Esophagus muscularis mucosa (tissue), 4 donors: ENCODE results near the gene CITED2. TPM values are rescaled to one million over a fixed set of nuclear protein-coding genes. Genes with fewer than 3 reads are reported as not detected.

Source experiments
- DNase-seq: peaks from one replicate; pipeline ENCODE4 v3.0.0-alpha.2; 2017; ENCODE audit errors: extremely low spot score
- H3K27ac ChIP-seq, 4 donors: fragments of 200-600 bp; sonication (generic); replicated peaks in 1 of 4; 1 replicate in 3 of 4; 2 replicates in 1 of 4; pipeline ENCODE4 v1.5.1; 2016 to 2019; ENCODE audit warnings: mild to moderate bottlenecking in 1 of 4
- H3K27me3 ChIP-seq, 4 donors: fragments of 200-600 bp; sonication (generic); one replicate each; pipeline versions ENCODE4 v1.5.1 to v1.6.0; 2016 to 2019
- H3K36me3 ChIP-seq, 4 donors: fragments of 200-600 bp; sonication (generic); one replicate each; pipeline ENCODE4 v1.5.1; 2016 to 2019
- H3K4me1 ChIP-seq, 4 donors: fragments of 200-600 bp; sonication (generic); one replicate each; pipeline ENCODE4 v1.5.1; 2016 to 2019
- H3K4me3 ChIP-seq, 4 donors: fragments of 200-600 bp; sonication (generic); 1 replicate in 2 of 4; 2 replicates in 2 of 4; pipeline ENCODE4 v1.5.1; 2016 to 2019; ENCODE audit warnings: mild to moderate bottlenecking in 4 of 4, moderate library complexity in 1 of 4
- H3K9me3 ChIP-seq, 4 donors: fragments of 200-600 bp; sonication (generic); 1 replicate in 3 of 4; 2 replicates in 1 of 4; pipeline ENCODE4 v1.5.1; 2016 to 2019
- CTCF ChIP-seq, 3 experiments: fragments of 200-600 bp in 2 of 3; fragments of 450-650 bp in 1 of 3; sonication (generic) in 2 of 3; IDR thresholded peaks; one replicate each; pipeline ENCODE4 v1.5.1; 2017 to 2019; ENCODE audit warnings: antibody characterized with exemption in 3 of 3, mild to moderate bottlenecking in 2 of 3, moderate library complexity in 1 of 3
- EP300 ChIP-seq: sonication (generic); formaldehyde crosslinking; IDR thresholded peaks from one replicate; pipeline ENCODE4 v1.6.1; 2017; ENCODE audit warnings: antibody characterized with exemption
- POLR2A ChIP-seq: fragments of 450-650 bp; IDR thresholded peaks from one replicate; pipeline ENCODE4 v1.6.1; 2017; ENCODE audit warnings: antibody characterized with exemption, moderate library complexity, mild to moderate bottlenecking, low read depth
- POLR2AphosphoS5 ChIP-seq, 2 donors: sonication (generic); formaldehyde crosslinking; IDR thresholded peaks; one replicate each; pipeline ENCODE4 v1.6.1; 2017; ENCODE audit warnings: antibody characterized with exemption in 2 of 2
- WGBS: methylation state at CpG from one replicate; pipeline ENCODE4 v1.1.5; 2018; 5-methylcytosine and 5-hydroxymethylcytosine counted together
- intact Hi-C: fragments of 100-400 bp; cut with DNase I; formaldehyde crosslinking; loops from one replicate; pipeline ENCODE4 v1.15.1; 2023
- total RNA-seq, 4 donors: library from RNA; depleted of rRNA; stranded (reverse); fragments of >200 nt; gene quantifications; one replicate each; pipeline versions ENCODE4 v1.1.0 to v1.2.1, GENCODE V29; 2016

The CITED2 gene
- total RNA-seq, 4 donors from 2014 or later = 144 to 844 (median 324) TPM

GRCh38 chr6:139407718-139408222, 33.3 kb upstream of the CITED2 start:
- H3K36me3 ChIP-seq = no peaks in the 10 kb centered on the region
- peak; percentile 26 for DNase-seq
- H3K4me3 ChIP-seq = no peak overlapping the region
- intact Hi-C loops = no loop called here
- H3K27ac ChIP-seq = peak overlapping the region in 2 of 4 donors; percentile 21 to 26
- 44% methylated on average over 4 of the region's 4 CpGs for WGBS
- no peaks in the 10 kb centered on the region for H3K9me3 ChIP-seq
- H3K4me1 ChIP-seq = peaks cover 0 to 24% (median 9%) of the 10 kb centered on the region in 4 donors
- TF ChIP-seq EP300 = no peak
- TF ChIP-seq CTCF (IDR thresholded peaks at IDR 0.05) = no peak
- TF ChIP-seq POLR2A = no peak
- no peak for TF ChIP-seq POLR2AphosphoS5 (IDR thresholded peaks at IDR 0.05)
- no peaks in the 10 kb centered on the region for H3K27me3 ChIP-seq

GRCh38 chr6:139406577-139407343, 32.3 kb upstream of the CITED2 start:
- WGBS = 79% methylated on average over 4 of the region's 4 CpGs

DNA sequence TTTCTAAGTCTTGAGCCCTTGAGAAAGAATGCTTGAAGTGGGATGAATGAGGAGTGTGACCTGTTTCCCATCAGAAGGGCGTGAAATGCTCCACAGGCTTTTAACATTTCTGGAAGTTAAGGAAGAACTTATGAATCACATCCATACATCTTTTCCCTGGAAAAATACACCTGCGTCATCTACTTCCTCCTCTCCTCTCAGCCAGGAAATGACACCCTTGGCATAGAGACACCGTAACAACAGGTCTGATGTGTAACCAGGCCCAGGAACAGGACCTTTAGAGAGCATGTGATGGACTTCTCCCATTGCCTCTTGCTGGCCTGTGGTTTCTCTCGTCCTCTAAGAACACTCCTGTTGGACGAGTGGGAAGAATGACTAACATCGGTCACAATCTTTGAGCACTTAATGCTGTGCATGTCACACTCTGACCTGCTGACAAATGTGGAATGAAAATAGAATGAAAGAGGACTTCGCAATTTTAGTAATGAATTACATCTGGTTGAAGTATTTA, 28.5 kb upstream of the CITED2 start:
- DNase-seq = peak; percentile 91
- Histone ChIP-seq H3K27ac (peak overlapping the region; percentile 19 to 65 (median 29)), H3K4me1 (peaks cover 0 to 12% (median 2%) of the 10 kb centered on the region in 4 donors), H3K4me3 (no peak overlapping the region), H3K9me3 (no peaks in the 10 kb centered on the region), H3K27me3 (no peaks in the 10 kb centered on the region), H3K36me3 (no peaks in the 10 kb centered on the region)
- intact Hi-C loops = no loop called here
- peak; percentile 37 to 62 for TF ChIP-seq POLR2AphosphoS5 (IDR thresholded peaks at IDR 0.05)
- no peak for TF ChIP-seq EP300
- TF ChIP-seq POLR2A = no peak
- TF ChIP-seq CTCF (IDR thresholded peaks at IDR 0.05) = no peak
- WGBS = 70% methylated on average over 7 of the region's 7 CpGs

More at GRCh38 chr6:139406577-139407343, 32.3 kb upstream of the CITED2 start:
- Histone ChIP-seq H3K4me1 (peaks cover 0 to 27% (median 9%) of the 10 kb centered on the region in 4 donors), H3K27ac (peak overlapping the region in 1 of 4 donors; percentile 8), H3K9me3 (no peaks in the 10 kb centered on the region), H3K36me3 (no peaks in the 10 kb centered on the region), H3K27me3 (no peaks in the 10 kb centered on the region), H3K4me3 (no peak overlapping the region)
- DNase-seq = peak; percentile 89
- intact Hi-C loops = no loop called here
- TF ChIP-seq POLR2A (no peak), POLR2AphosphoS5 (IDR thresholded peaks at IDR 0.05) (no peak), CTCF (IDR thresholded peaks at IDR 0.05) (no peak), EP300 (no peak)

DNA sequence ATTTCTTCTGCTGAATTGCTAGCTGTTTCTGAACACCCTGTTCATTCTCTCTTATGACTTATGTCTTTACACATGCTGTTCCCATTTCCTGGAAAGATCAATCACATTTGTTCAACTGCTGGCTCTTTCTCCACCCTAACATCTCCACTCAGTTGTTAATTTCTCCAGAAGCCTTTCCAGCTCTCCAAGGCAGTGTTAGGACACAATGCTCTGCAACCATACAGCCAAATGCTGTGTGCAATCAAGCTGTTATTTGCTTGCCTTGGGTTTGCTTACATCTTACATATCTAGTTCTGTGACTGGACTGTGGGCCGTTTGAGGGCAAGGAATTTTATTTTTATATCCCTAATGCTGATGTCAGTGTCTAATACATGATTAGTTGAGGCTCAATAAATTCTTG, 24.2 kb upstream of the CITED2 start:
- 48% methylated on average over 1 of the region's 1 CpG for WGBS
- Histone ChIP-seq H3K27ac (peak overlapping the region in 1 of 4 donors; percentile 30), H3K4me1 (peaks cover 0 to 6% (median 0%) of the 10 kb centered on the region in 4 donors), H3K9me3 (no peaks in the 10 kb centered on the region), H3K4me3 (no peak overlapping the region), H3K36me3 (no peaks in the 10 kb centered on the region), H3K27me3 (no peaks in the 10 kb centered on the region)
- intact Hi-C loops = no loop called here
- peak; percentile 45 for DNase-seq
- no peak for TF ChIP-seq CTCF (IDR thresholded peaks at IDR 0.05)
- TF ChIP-seq POLR2AphosphoS5 (IDR thresholded peaks at IDR 0.05) = peak in 1 of 2 donors; percentile 54
